B cell (primary cell): ENCODE results near the gene CACNB4.

Experiments
- CTCF ChIP-seq: fragments of 200-600 bp; IDR thresholded peaks from one replicate; pipeline ENCODE4 v1.8.0; 2022; ENCODE audit warnings: antibody characterized with exemption, mild to moderate bottlenecking
- EZH2 ChIP-seq: IDR thresholded peaks from 2 replicates; pipeline ENCODE4 v1.6.1; 2012; ENCODE audit warnings: borderline replicate concordance, low read depth, mild to moderate bottlenecking, moderate library complexity, low read length; ENCODE audit not compliant: insufficient read depth, poor library complexity, severe bottlenecking

GRCh38 chr2:151786077-151786476, 312.8 kb downstream of the CACNB4 start:
- no peak for TF ChIP-seq CTCF
- TF ChIP-seq EZH2 = no peak
